ENCODE measurements around the gene PAQR5. TPM values are rescaled to one million over a fixed set of nuclear protein-coding genes. Genes with fewer than 3 reads are reported as not detected.
A peak's percentile ranks its signal among the peaks of the same experiment; 100 is the strongest.

The PAQR5 gene
- total and polyA plus RNA-seq, 2 donors (not counting 3 experiments of a cell fraction or from before 2014, with no cell fraction given) = 0.08 to 0.09 TPM

DNA sequence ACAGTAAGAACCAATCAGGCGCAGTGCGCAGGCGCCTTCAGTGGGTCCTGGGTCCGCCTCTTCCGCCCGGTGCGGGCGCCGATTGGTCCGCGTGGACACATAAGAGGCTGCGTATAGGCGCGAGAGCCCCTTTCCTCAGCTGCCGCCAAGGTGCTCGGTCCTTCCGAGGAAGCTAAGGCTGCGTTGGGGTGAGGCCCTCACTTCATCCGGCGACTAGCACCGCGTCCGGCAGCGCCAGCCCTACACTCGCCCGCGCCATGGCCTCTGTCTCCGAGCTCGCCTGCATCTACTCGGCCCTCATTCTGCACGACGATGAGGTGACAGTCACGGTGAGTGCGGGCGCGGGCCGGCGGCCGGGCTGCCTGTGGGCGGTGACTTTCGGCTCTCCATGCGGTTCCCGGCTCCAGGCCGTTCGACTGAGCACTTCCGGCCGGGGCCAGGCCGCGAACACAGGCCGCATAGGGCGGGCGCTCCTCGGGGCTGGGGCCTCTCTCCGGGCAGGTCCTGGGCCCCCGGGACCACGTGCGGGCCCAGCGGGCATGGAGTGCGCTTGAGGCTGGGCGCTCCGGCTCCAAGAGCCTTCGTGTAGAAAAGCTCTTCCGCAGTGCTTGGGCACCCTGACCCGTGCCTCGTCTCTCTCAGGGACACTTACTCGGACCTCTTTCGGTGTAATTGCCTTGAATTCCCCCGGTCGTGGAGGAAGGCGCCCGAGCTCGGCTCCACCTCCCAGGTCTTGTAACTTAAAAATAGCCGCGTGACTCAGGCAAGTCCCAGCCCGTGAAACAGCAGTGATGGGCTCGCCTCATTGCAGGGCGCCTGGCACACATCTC, 154.2 kb downstream of the PAQR5 start, which contains the start of gene RPLP1:
RPLP1 (plus strand) TSS at position 127 of the 830 bp plus-strand sequence; CDS start at position 258, 131 bp downstream.
- DNase-seq (ENCODE audit: low read depth, low spot score) (peak; percentile 95), FAIRE-seq (peak; percentile 97)
- Histone ChIP-seq H3K27ac (ENCODE audit: insufficient read depth, low read depth, low read length) (peak within 1 kb of the TSS; percentile 78), H2AFZ (ENCODE audit: low read depth, low read length) (peak within 1 kb of the TSS; percentile 51), H3K27me3 (ENCODE audit: control insufficient read depth in 2 of 2, insufficient read depth in 2 of 2, low read length in 2 of 2) (no peaks in the 10 kb centered on the region), H3K9me1 (replicated peaks; ENCODE audit: control insufficient read depth, extremely low read depth, insufficient read depth, low read length) (no peaks in the 10 kb centered on the region), H3K36me3 (ENCODE audit: control insufficient read depth in 2 of 2, extremely low read depth in 1 of 2, insufficient read depth in 2 of 2, low read length in 2 of 2) (peaks cover 14 to 16% of the 10 kb centered on the region in 2 experiments), H3K4me2 (ENCODE audit: insufficient read depth, low read length) (peak within 1 kb of the TSS; percentile 96), H3K4me1 (ENCODE audit: control insufficient read depth, extremely low read depth, insufficient read depth, low read length) (peaks cover 24% of the 10 kb centered on the region), H3K4me3 (replicated peaks in 1 of 3; ENCODE audit: insufficient read depth in 1 of 3, low read depth in 1 of 3, low read length in 3 of 3) (peak within 1 kb of the TSS; percentile 46 to 83 (median 78)), H3K79me2 (ENCODE audit: control insufficient read depth, insufficient read depth, low read length) (peaks cover 32% of the 10 kb centered on the region), H3K9ac (replicated peaks; ENCODE audit: extremely low read depth, insufficient read depth, low read length) (peak within 1 kb of the TSS; percentile 94), H4K20me1 (replicated peaks; ENCODE audit: control insufficient read depth, extremely low read depth, insufficient read depth, low read length) (peaks cover 9% of the 10 kb centered on the region), H3K9me3 (replicated peaks; ENCODE audit: control insufficient read depth, insufficient read depth, low read length) (no peaks in the 10 kb centered on the region)
- TF ChIP-seq POLR2A (IDR thresholded peaks at IDR 0.05; ENCODE audit: low read depth, low read length) = peak; percentile 100
- no peak for TF ChIP-seq EZH2 (IDR thresholded peaks at IDR 0.05; ENCODE audit: borderline replicate concordance, low read depth, low read length, severe bottlenecking)
- no peak for TF ChIP-seq FOS (IDR thresholded peaks at IDR 0.05; ENCODE audit: borderline replicate concordance, insufficient read depth, low read length)
- peak; percentile 43 for TF ChIP-seq MYC (IDR thresholded peaks at IDR 0.05; ENCODE audit: low read depth, low read length)
- TF ChIP-seq POLR2AphosphoS5 (IDR thresholded peaks at IDR 0.05; ENCODE audit: insufficient read depth, low read depth, low read length) = peak; percentile 100
- intact Hi-C loops (cut with micrococcal nuclease) = loop anchor here (1.0 kb wide), 2 partner anchors 9 to 39 kb away; partner anchors contain the start of gene KIF23
- dilution Hi-C loops (cut with MboI; ENCODE audit: extremely low pct_ligation_motif_present, low sequenced_read_pairs) = no loop called here
- CTCF ChIA-PET = interaction anchor here (0.7 to 4.3 kb wide), 4 partner anchors 10 to 38 kb away, joined by 4 to 30 read pairs (median 7); partner anchors contain the start of gene KIF23
- BruUV-seq (replicated peaks) = TSS peak; percentile 45
- POLR2A ChIA-PET = interaction anchor here (0.6 to 3.4 kb wide), 8 partner anchors 8 to 647 kb away, joined by 3 to 44 read pairs (median 6); partner anchors contain the start of gene KIF23

DNA sequence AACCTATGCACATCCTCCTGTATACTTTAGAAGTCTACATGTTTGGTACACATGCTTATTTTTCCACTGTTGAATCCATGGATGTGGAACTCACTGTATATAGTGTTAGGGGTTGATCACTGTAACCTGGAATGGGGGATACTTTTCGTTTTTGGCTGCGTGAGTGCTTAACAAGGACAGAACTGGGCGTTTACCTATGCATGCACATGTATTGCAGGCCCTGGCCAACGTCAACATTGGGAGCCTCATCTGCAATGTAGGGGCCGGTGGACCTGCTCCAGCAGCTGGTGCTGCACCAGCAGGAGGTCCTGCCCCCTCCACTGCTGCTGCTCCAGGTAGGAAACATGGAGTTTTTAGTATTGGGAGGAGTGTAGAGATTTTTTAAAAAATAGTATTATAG, 156.2 kb downstream of the PAQR5 start:
- no peak for FAIRE-seq
- ChIA-PET POLR2A (no interaction called here), CTCF (interaction anchor here (4.3 kb wide), 1 partner anchor 8 kb away, joined by 30 read pairs; no protein-coding TSS in a partner anchor)
- H4K20me1 ChIP-seq (replicated peaks; ENCODE audit: control insufficient read depth, extremely low read depth, insufficient read depth, low read length) = peaks cover 9% of the 10 kb centered on the region
- no peaks in the 10 kb centered on the region for H3K27me3 ChIP-seq (ENCODE audit: control insufficient read depth in 2 of 2, insufficient read depth in 2 of 2, low read length in 2 of 2)
- dilution Hi-C loops (cut with MboI; ENCODE audit: extremely low pct_ligation_motif_present, low sequenced_read_pairs) (no loop called here), intact Hi-C loops (cut with micrococcal nuclease) (no loop called here)
- no peak for TF ChIP-seq EZH2 (IDR thresholded peaks at IDR 0.05; ENCODE audit: borderline replicate concordance, low read depth, low read length, severe bottlenecking)
- no peak for TF ChIP-seq CTCF (IDR thresholded peaks at IDR 0.05; ENCODE audit: extremely low read depth in 1 of 2, insufficient read depth in 1 of 2, low read depth in 1 of 2, low read length in 2 of 2)
- TF ChIP-seq FOS (IDR thresholded peaks at IDR 0.05; ENCODE audit: borderline replicate concordance, insufficient read depth, low read length) = no peak
- TF ChIP-seq POLR2AphosphoS5 (IDR thresholded peaks at IDR 0.05; ENCODE audit: insufficient read depth, low read depth, low read length) = no peak
- TF ChIP-seq MYC (IDR thresholded peaks at IDR 0.05; ENCODE audit: low read depth, low read length) = no peak
- TF ChIP-seq POLR2A (IDR thresholded peaks at IDR 0.05; ENCODE audit: low read depth, low read length) = no peak
- no peak for TF ChIP-seq GATA2 (IDR thresholded peaks at IDR 0.05; ENCODE audit: insufficient read depth, insufficient read length, low read depth, low read length)
- no peak for TF ChIP-seq MAX (IDR thresholded peaks at IDR 0.05; ENCODE audit: insufficient read depth, insufficient read length)
- no peak for TF ChIP-seq JUN (IDR thresholded peaks at IDR 0.05; ENCODE audit: borderline replicate concordance, insufficient read depth, insufficient read length, low read depth)
- peaks cover 32% of the 10 kb centered on the region for H3K79me2 ChIP-seq (ENCODE audit: control insufficient read depth, insufficient read depth, low read length)
- H3K9ac ChIP-seq (replicated peaks; ENCODE audit: extremely low read depth, insufficient read depth, low read length) = no peak overlapping the region
- no TSS peak for BruUV-seq (replicated peaks)
- H3K4me2 ChIP-seq (ENCODE audit: insufficient read depth, low read length) = peak overlapping the region; percentile 96
- H3K9me3 ChIP-seq (replicated peaks; ENCODE audit: control insufficient read depth, insufficient read depth, low read length) = no peaks in the 10 kb centered on the region
- DNase-seq (ENCODE audit: low read depth, low spot score) = no peak
- no peak overlapping the region for H2AFZ ChIP-seq (ENCODE audit: low read depth, low read length)
- H3K36me3 ChIP-seq (ENCODE audit: control insufficient read depth in 2 of 2, extremely low read depth in 1 of 2, insufficient read depth in 2 of 2, low read length in 2 of 2) = peaks cover 14 to 16% of the 10 kb centered on the region in 2 experiments
- peaks cover 24% of the 10 kb centered on the region for H3K4me1 ChIP-seq (ENCODE audit: control insufficient read depth, extremely low read depth, insufficient read depth, low read length)
- no peak overlapping the region for H3K27ac ChIP-seq (ENCODE audit: insufficient read depth, low read depth, low read length)
- no peaks in the 10 kb centered on the region for H3K9me1 ChIP-seq (replicated peaks; ENCODE audit: control insufficient read depth, extremely low read depth, insufficient read depth, low read length)
- H3K4me3 ChIP-seq (replicated peaks in 1 of 3; ENCODE audit: insufficient read depth in 1 of 3, low read depth in 1 of 3, low read length in 3 of 3) = peak overlapping the region in 2 of 3 experiments; percentile 1 to 83

Measured in endothelial cell of umbilical vein (primary cell).